Lung (tissue), 12 donors: ENCODE data around the gene FRAS1. TPM values are rescaled to one million over a fixed set of nuclear protein-coding genes. Genes with fewer than 3 reads are reported as not detected.
A peak's percentile ranks its signal among the peaks of the same experiment; 100 is the strongest.

Source experiments
- ATAC-seq: fragments of 200-7000 bp; cut with Tn5 transposase; one replicate; pipeline ENCODE4 v1.9.1; 2020; ENCODE audit warnings: moderate number of reproducible peaks; ENCODE audit not compliant: insufficient read depth, low FRiP score
- DNase-seq, 3 donors: peaks; one replicate each; pipeline ENCODE4 v3.0.0-alpha.2; 2013 to 2017
- H3K27ac ChIP-seq, 2 donors: one replicate each; pipeline ENCODE4 v1.5.1; 2013; ENCODE audit warnings: mild to moderate bottlenecking in 2 of 2, moderate library complexity in 2 of 2, control low read depth in 1 of 2, inconsistent platforms in 1 of 2, low read depth in 1 of 2, low read length in 1 of 2
- H3K27me3 ChIP-seq, 3 donors: one replicate each; pipeline ENCODE4 v1.5.1; 2013; ENCODE audit warnings: low read length in 2 of 3; ENCODE audit not compliant: control insufficient read depth in 3 of 3, insufficient read depth in 3 of 3
- H3K36me3 ChIP-seq, 4 donors: one replicate each; pipeline ENCODE4 v1.5.1; 2013; ENCODE audit warnings: low read length in 4 of 4, mild to moderate bottlenecking in 1 of 4, moderate library complexity in 1 of 4; ENCODE audit not compliant: control insufficient read depth in 4 of 4, insufficient read depth in 4 of 4
- H3K4me1 ChIP-seq, 5 donors: one replicate each; pipeline ENCODE4 v1.5.1; 2013; ENCODE audit warnings: low read length in 5 of 5, mild to moderate bottlenecking in 2 of 5, moderate library complexity in 1 of 5; ENCODE audit not compliant: control insufficient read depth in 5 of 5, insufficient read depth in 5 of 5
- H3K4me3 ChIP-seq: one replicate; pipeline ENCODE4 v1.5.1; 2013; ENCODE audit warnings: mild to moderate bottlenecking, control low read depth, moderate library complexity
- H3K9ac ChIP-seq, 2 donors: one replicate each; pipeline ENCODE4 v1.5.1; 2013; ENCODE audit warnings: low read length in 2 of 2, control low read depth in 1 of 2; ENCODE audit not compliant: insufficient read depth in 1 of 2
- H3K9me3 ChIP-seq, 4 donors: one replicate each; pipeline ENCODE4 v1.5.1; 2013; ENCODE audit warnings: low read length in 3 of 4, mild to moderate bottlenecking in 1 of 4, moderate library complexity in 1 of 4; ENCODE audit not compliant: control insufficient read depth in 4 of 4, insufficient read depth in 3 of 4
- WGBS, 2 donors: extraction: QIAGEN DNeasy Blood & Tissue Kit; methylation state at CpG; one replicate each; pipeline ENCODE4 v1.1.7; 2013; 5-methylcytosine and 5-hydroxymethylcytosine counted together
- polyA plus RNA-seq, 2 donors: library from polyadenylated mRNA; stranded (reverse); fragments of 200-250 nt; gene quantifications; one replicate each; pipeline ENCODE4 v1.2.1, GENCODE V29; 2013
- total RNA-seq, 2 donors: library from RNA; depleted of rRNA in 1 of 2; stranded (reverse); fragments of >200 nt in 1 of 2; gene quantifications; one replicate each; pipeline ENCODE4 v1.2.1, GENCODE V29; 2014 to 2021
- TF ChIP-seq, protein P1 (sequence below): IDR thresholded peaks from 2 replicates; pipeline ENCODE4 v1.5.1; 2012; ENCODE audit warnings: mild to moderate bottlenecking; ENCODE audit errors: control extremely low read depth, extremely low read depth
- donor health status: control.
- donor health status: control.
- donor health status: Bipolar disorder and iron deficiency.
- donor health status: healthy.
- donor health status: DM: yes; HTN: yes; CAD: no.

The FRAS1 gene
- total and polyA plus RNA-seq, 4 donors = 0.45 to 53.8 (median 6.9) TPM

DNA sequence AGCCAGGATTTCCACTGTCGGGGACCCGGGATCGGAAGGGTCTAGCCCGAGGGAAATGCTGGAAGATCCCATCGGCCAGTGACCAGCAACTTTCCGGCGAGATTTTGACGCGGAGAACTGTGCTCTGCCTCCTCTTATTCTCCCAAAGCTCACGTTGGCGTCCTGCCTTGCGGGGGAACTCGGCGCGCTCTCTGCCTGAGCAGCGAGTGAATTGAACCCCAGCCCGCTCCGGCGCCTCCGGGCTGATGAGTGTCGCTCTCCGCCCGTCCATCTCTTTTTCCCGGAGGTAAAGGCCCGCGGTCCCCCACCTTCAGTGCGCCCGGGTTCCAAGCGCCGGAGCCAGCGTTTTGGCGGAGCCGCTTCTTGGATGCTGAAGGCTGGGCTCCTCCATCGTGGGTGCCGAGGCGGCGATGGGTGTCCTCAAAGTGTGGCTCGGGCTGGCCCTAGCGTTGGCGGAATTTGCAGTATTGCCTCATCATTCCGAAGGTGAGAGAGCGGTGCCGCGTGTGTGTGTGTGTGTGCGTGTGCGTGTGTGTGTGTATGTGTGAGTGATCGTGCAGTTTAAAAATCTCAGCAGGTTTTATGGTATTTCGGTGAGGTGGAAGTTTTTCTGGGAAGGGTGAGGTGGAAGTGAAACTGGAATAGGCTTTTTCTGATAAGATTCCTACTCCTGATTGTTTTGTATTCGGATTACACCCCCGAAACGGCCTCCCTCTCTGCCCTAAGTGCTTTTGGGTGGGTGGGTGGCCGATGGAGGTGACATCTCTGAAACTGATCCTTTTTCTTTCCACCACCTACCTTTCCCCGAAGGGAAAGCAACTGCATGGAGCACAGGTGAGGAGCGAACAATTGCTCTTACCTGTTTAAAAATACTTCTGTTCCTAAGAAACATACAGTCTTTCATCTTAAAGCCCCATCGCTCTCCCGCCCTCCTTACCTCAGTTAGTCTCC lies 752 bp downstream of the FRAS1 start:
- DNase-seq = peak; percentile 65 to 68 (median 65)
- TF ChIP-seq, protein P1, sequence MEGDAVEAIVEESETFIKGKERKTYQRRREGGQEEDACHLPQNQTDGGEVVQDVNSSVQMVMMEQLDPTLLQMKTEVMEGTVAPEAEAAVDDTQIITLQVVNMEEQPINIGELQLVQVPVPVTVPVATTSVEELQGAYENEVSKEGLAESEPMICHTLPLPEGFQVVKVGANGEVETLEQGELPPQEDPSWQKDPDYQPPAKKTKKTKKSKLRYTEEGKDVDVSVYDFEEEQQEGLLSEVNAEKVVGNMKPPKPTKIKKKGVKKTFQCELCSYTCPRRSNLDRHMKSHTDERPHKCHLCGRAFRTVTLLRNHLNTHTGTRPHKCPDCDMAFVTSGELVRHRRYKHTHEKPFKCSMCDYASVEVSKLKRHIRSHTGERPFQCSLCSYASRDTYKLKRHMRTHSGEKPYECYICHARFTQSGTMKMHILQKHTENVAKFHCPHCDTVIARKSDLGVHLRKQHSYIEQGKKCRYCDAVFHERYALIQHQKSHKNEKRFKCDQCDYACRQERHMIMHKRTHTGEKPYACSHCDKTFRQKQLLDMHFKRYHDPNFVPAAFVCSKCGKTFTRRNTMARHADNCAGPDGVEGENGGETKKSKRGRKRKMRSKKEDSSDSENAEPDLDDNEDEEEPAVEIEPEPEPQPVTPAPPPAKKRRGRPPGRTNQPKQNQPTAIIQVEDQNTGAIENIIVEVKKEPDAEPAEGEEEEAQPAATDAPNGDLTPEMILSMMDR = no peak
- ATAC-seq = peak; percentile 22
- no peaks in the 10 kb centered on the region for H3K36me3 ChIP-seq
- peaks cover 0 to 11% (median 0%) of the 10 kb centered on the region in 3 donors for H3K27me3 ChIP-seq
- peak overlapping the region; percentile 69 to 88 for H3K9ac ChIP-seq
- H3K9me3 ChIP-seq = no peaks in the 10 kb centered on the region
- H3K27ac ChIP-seq = peak overlapping the region; percentile 2 to 31
- 0% methylated on average over 56 of the region's 56 CpGs for WGBS, 2 donors
- peaks cover 0 to 16% (median 4%) of the 10 kb centered on the region in 5 donors for H3K4me1 ChIP-seq
- peak overlapping the region; percentile 37 for H3K4me3 ChIP-seq

DNA sequence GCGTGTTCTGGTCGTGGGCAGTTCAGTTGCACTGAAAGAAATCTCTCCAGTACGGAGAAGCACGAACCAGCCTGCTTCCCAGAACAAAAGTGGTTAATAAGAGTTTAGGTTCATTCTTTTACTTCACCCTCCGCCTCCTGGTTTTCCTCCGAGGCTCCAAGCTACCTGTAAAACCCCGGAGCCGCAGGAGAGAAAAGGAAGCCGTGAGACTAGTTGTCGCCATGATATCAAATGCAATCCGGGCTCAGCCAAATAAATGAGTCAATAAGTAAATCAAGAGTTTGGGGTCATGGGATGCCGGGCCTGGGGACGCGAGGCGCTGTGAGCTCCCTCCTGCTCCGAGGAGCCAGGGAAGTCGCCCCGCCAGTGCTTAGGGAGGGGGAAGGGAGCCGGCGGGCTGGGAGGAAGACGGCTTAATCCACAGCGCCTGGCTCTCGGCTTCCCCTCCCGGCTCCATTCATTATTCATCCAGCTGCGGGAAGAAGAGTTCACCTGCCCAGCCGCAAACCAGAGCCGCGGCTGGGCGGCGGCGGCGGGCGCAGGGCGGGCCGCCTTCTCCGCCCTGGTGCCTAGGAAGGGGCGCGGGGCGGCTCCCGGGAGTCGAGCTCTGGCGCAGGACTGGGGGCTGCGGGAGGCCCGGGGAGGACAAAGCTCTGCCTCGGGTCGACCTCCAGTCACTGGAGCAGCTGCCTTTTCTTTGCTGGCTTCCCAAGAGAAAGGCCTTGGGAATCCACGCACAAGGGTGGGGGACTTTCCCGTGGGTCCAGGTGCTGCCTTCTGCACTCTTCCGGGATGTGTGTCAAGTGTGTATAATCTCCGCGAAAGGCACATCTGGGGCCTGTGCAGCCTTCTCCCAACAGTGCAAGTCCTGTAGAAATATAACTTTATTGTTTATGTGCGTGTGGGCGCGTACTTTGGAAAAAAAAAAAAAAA lies 1.7 kb downstream of the FRAS1 start:
- TF ChIP-seq, protein P1 = no peak
- DNase-seq (peak; percentile 52 to 68 (median 65)), ATAC-seq (peak; percentile 31)
- 1% methylated on average over 52 to 54 of the region's 54 CpGs for WGBS, 2 donors
- peaks cover 0 to 16% (median 4%) of the 10 kb centered on the region in 5 donors for H3K4me1 ChIP-seq
- peak overlapping the region; percentile 18 for H3K4me3 ChIP-seq
- H3K9ac ChIP-seq = peak overlapping the region; percentile 69 to 88
- H3K27me3 ChIP-seq = peaks cover 0 to 11% (median 0%) of the 10 kb centered on the region in 3 donors
- no peaks in the 10 kb centered on the region for H3K36me3 ChIP-seq
- H3K27ac ChIP-seq = peak overlapping the region in 1 of 2 donors; percentile 75
- H3K9me3 ChIP-seq = no peaks in the 10 kb centered on the region

DNA sequence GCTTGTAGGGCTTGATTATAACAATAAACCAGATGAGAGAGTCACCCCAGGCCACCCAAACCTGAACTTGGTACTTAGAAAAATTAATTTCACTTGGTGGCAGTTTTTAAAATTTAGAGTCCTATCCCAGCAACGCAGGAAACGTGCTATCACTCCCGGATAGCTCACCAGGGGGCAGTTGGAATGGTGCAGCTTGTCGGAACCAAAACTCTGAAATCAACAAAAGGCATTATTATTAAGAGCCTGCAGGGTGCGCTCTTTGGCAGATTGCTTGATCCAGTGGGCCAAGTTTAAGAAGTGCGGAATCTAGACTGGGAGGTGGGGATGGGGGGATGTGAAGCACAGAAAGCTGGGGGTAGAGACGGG lies 2.4 kb downstream of the FRAS1 start:
- WGBS, 2 donors = 5 to 6% methylated on average over 7 of the region's 7 CpGs
- DNase-seq (peak; percentile 77 to 93 (median 81)), ATAC-seq (peak; percentile 74)
- H3K4me3 ChIP-seq = no peak overlapping the region
- no peaks in the 10 kb centered on the region for H3K36me3 ChIP-seq
- no peaks in the 10 kb centered on the region for H3K9me3 ChIP-seq
- TF ChIP-seq, protein P1 = peak; percentile 18
- peak overlapping the region in 1 of 2 donors; percentile 78 for H3K9ac ChIP-seq
- peaks cover 0 to 11% (median 0%) of the 10 kb centered on the region in 3 donors for H3K27me3 ChIP-seq
- H3K27ac ChIP-seq = no peak overlapping the region
- peaks cover 0 to 16% (median 4%) of the 10 kb centered on the region in 5 donors for H3K4me1 ChIP-seq
